A673 (cell line): ENCODE results near the gene RIMS1. TPM values are rescaled to one million over a fixed set of nuclear protein-coding genes. Genes with fewer than 3 reads are reported as not detected.

ENCODE experiments used
- BruUV-seq: library from RNA; stranded (reverse); fragments of 400-500 nt; replicated peaks from 2 replicates; lab custom pipeline; 2021; lab: Mats Ljungman, UMichigan
- CTCF ChIA-PET: fragments of 300-600 bp; sonication (Branson Sonifier 250); formaldehyde crosslinking; loops from one replicate; lab custom pipeline; 2022; ENCODE audit warnings: antibody characterized with exemption; lab: Charles Lee
- POLR2A ChIA-PET: fragments of 300-600 bp; sonication (Branson Sonifier 250); formaldehyde crosslinking; loops from one replicate; lab custom pipeline; 2022; ENCODE audit warnings: antibody characterized with exemption; ENCODE audit not compliant: low non-redundant PET; lab: Charles Lee
- DNase-seq: peaks from one replicate; pipeline ENCODE4 v3.0.0-alpha.2; 2015; ENCODE audit warnings: low spot score
- H3K27ac ChIP-seq: fragments of 200-600 bp; sonication (generic); 2 replicates; pipeline ENCODE4 v1.5.1; 2016; ENCODE audit warnings: mixed run types, low read depth, mild to moderate bottlenecking, mixed read lengths, antibody characterized with exemption, low read length; ENCODE audit not compliant: poor library complexity, severe bottlenecking
- H3K27me3 ChIP-seq: fragments of 200-600 bp; sonication (generic); replicated peaks from 2 replicates; pipeline ENCODE4 v1.6.1; 2017; ENCODE audit warnings: mixed run types, low read depth, mild to moderate bottlenecking, mixed read lengths, antibody characterized with exemption, low read length; ENCODE audit not compliant: insufficient read depth, poor library complexity
- H3K36me3 ChIP-seq: fragments of 200-600 bp; sonication (generic); 2 replicates; pipeline ENCODE4 v1.6.1; 2016; ENCODE audit warnings: mixed run types, mild to moderate bottlenecking, mixed read lengths, antibody characterized with exemption, low read length; ENCODE audit not compliant: insufficient read depth, poor library complexity, severe bottlenecking
- H3K4me1 ChIP-seq: fragments of 200-600 bp; sonication (generic); 2 replicates; pipeline ENCODE4 v1.6.1; 2017; ENCODE audit warnings: mixed run types, mild to moderate bottlenecking, mixed read lengths, antibody characterized with exemption, low read length; ENCODE audit not compliant: insufficient read depth, poor library complexity, severe bottlenecking
- H3K4me3 ChIP-seq: fragments of 200-600 bp; sonication (generic); 2 replicates; pipeline ENCODE4 v1.5.1; 2016; ENCODE audit warnings: low read depth, mixed run types, mild to moderate bottlenecking, mixed read lengths, low read length; ENCODE audit not compliant: poor library complexity, severe bottlenecking
- H3K9me3 ChIP-seq: fragments of 200-600 bp; sonication (generic); 2 replicates; pipeline ENCODE4 v1.6.1; 2016; ENCODE audit warnings: mixed run types, low read depth, mild to moderate bottlenecking, mixed read lengths, antibody characterized with exemption, low read length; ENCODE audit not compliant: poor library complexity, severe bottlenecking
- CTCF ChIP-seq: fragments of 300-800, 200-600 bp; sonication (generic); conservative IDR thresholded peaks from 2 replicates; pipeline ENCODE4 v1.5.1; 2017; ENCODE audit warnings: low read depth, mild to moderate bottlenecking, antibody characterized with exemption, low read length, moderate library complexity, mixed read lengths
- EZH2 ChIP-seq: fragments of 200-600 bp; sonication (generic); IDR thresholded peaks from 2 replicates; pipeline ENCODE4 v1.6.1; 2017; ENCODE audit warnings: borderline replicate concordance, low read depth, mild to moderate bottlenecking, mixed read lengths, antibody characterized with exemption, low read length; ENCODE audit not compliant: poor library complexity, severe bottlenecking
- intact Hi-C: fragments of 100-400 bp; cut with micrococcal nuclease; formaldehyde crosslinking; loops from one replicate; pipeline ENCODE4 v1.10.0; 2022; ENCODE audit not compliant: unreplicated experiment
- total RNA-seq: library from RNA; stranded (reverse); gene quantifications from 2 replicates; pipeline ENCODE4 v1.2.3, GENCODE V29; 2021

RIMS1 gene
- total RNA-seq, 1 experiment from 2014 or later: 1.3 TPM

GRCh38 chr6:72374857-72375256 lies 488.5 kb downstream of the RIMS1 start:
- ChIA-PET POLR2A (no interaction called here), CTCF (no interaction called here)
- Histone ChIP-seq H3K4me1 (no peaks in the 10 kb centered on the region), H3K4me3 (no peak overlapping the region), H3K27me3 (no peaks in the 10 kb centered on the region), H3K27ac (no peak overlapping the region), H3K36me3 (no peaks in the 10 kb centered on the region), H3K9me3 (no peaks in the 10 kb centered on the region)
- no TSS peak for BruUV-seq
- no peak for DNase-seq
- intact Hi-C loops: no loop called here
- no peak for TF ChIP-seq EZH2
- TF ChIP-seq CTCF: no peak

- Histone ChIP-seq H3K4me1 (no peaks in the 10 kb centered on the region), H3K27me3 (no peaks in the 10 kb centered on the region), H3K36me3 (no peaks in the 10 kb centered on the region), H3K9me3 (no peaks in the 10 kb centered on the region), H3K4me3 (no peak overlapping the region), H3K27ac (no peak overlapping the region)
- no peak for DNase-seq
- CTCF ChIA-PET: no interaction called here
- POLR2A ChIA-PET: no interaction called here
- BruUV-seq: no TSS peak
- TF ChIP-seq CTCF (no peak), EZH2 (no peak)
- intact Hi-C loops: no loop called here
Observed at GRCh38 chr6:72376736-72377135, 490.4 kb downstream of the RIMS1 start.

- H3K9me3 ChIP-seq: no peaks in the 10 kb centered on the region
- ChIA-PET CTCF (no interaction called here), POLR2A (no interaction called here)
- DNase-seq: no peak
- TF ChIP-seq CTCF (no peak), EZH2 (no peak)
- H3K4me3 ChIP-seq: no peak overlapping the region
- no peaks in the 10 kb centered on the region for H3K36me3 ChIP-seq
- H3K27ac ChIP-seq: no peak overlapping the region
- no peaks in the 10 kb centered on the region for H3K27me3 ChIP-seq
- H3K4me1 ChIP-seq: no peaks in the 10 kb centered on the region
- no TSS peak for BruUV-seq
- intact Hi-C loops: no loop called here
Observed at GRCh38 chr6:72381076-72381475, 494.7 kb downstream of the RIMS1 start.
